Uterus (tissue), 4 donors: ENCODE results near the gene ATCAY. TPM values are rescaled to one million over a fixed set of nuclear protein-coding genes. Genes with fewer than 3 reads are reported as not detected.

Source experiments
- DNase-seq, 2 donors: peaks; one replicate each; pipeline ENCODE4 v3.0.0-alpha.2; 2019 to 2020
- H3K27ac ChIP-seq, 2 donors: fragments of 200-600 bp; sonication (generic); 1 replicate in 1 of 2; 2 replicates in 1 of 2; pipeline ENCODE4 v1.5.1; 2016 to 2018
- H3K27me3 ChIP-seq, 2 donors: fragments of 200-600 bp; sonication (generic); one replicate each; pipeline ENCODE4 v1.5.1; 2018 to 2019; ENCODE audit warnings: control low read depth in 1 of 2
- H3K36me3 ChIP-seq, 2 donors: fragments of 200-600 bp; sonication (generic); one replicate each; pipeline ENCODE4 v1.5.1; 2019; ENCODE audit warnings: control low read depth in 1 of 2
- H3K4me1 ChIP-seq, 2 donors: fragments of 200-600 bp; sonication (generic); one replicate each; pipeline ENCODE4 v1.5.1; 2018 to 2019; ENCODE audit warnings: control low read depth in 1 of 2
- H3K4me3 ChIP-seq, 2 donors: fragments of 200-600 bp; sonication (generic); 1 replicate in 1 of 2; 2 replicates in 1 of 2; pipeline ENCODE4 v1.5.1; 2018 to 2019; ENCODE audit warnings: mild to moderate bottlenecking in 1 of 2
- H3K9me3 ChIP-seq, 2 donors: fragments of 200-600 bp; sonication (generic); one replicate each; pipeline ENCODE4 v1.5.1; 2019; ENCODE audit warnings: control low read depth in 1 of 2
- POLR2A ChIP-seq, 2 donors: fragments of 450-650 bp; IDR thresholded peaks; one replicate each; pipeline ENCODE4 v1.6.1; 2016; ENCODE audit warnings: antibody characterized with exemption in 2 of 2, mild to moderate bottlenecking in 1 of 2, moderate library complexity in 1 of 2
- intact Hi-C: fragments of 100-400 bp; cut with DNase I; formaldehyde crosslinking; loops from one replicate; pipeline ENCODE4 v1.15.1; 2023; ENCODE audit warnings: low total_unique reads
- total RNA-seq, 4 donors: library from RNA; depleted of rRNA in 3 of 4; stranded (reverse); fragments of >200 nt in 3 of 4; gene quantifications; one replicate each; pipeline versions ENCODE4 v1.1.0 to v1.2.4, GENCODE V29; 2014 to 2023
- TF ChIP-seq, protein P1 (sequence below), 4 experiments: fragments of 200-600 bp in 2 of 4; fragments of 450-650 bp in 2 of 4; sonication (generic) in 2 of 4; IDR thresholded peaks; one replicate each; pipeline ENCODE4 v1.5.1; 2016 to 2019; ENCODE audit warnings: antibody characterized with exemption in 4 of 4, mild to moderate bottlenecking in 2 of 4, moderate library complexity in 1 of 4
- donor health status: DM: yes; HTN: yes; CAD: no.

The ATCAY gene, protein sequence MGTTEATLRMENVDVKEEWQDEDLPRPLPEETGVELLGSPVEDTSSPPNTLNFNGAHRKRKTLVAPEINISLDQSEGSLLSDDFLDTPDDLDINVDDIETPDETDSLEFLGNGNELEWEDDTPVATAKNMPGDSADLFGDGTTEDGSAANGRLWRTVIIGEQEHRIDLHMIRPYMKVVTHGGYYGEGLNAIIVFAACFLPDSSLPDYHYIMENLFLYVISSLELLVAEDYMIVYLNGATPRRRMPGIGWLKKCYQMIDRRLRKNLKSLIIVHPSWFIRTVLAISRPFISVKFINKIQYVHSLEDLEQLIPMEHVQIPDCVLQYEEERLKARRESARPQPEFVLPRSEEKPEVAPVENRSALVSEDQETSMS
- under 1 TPM in 1 of 4 donors, not detected in 3; 0.97 TPM for total RNA-seq

DNA sequence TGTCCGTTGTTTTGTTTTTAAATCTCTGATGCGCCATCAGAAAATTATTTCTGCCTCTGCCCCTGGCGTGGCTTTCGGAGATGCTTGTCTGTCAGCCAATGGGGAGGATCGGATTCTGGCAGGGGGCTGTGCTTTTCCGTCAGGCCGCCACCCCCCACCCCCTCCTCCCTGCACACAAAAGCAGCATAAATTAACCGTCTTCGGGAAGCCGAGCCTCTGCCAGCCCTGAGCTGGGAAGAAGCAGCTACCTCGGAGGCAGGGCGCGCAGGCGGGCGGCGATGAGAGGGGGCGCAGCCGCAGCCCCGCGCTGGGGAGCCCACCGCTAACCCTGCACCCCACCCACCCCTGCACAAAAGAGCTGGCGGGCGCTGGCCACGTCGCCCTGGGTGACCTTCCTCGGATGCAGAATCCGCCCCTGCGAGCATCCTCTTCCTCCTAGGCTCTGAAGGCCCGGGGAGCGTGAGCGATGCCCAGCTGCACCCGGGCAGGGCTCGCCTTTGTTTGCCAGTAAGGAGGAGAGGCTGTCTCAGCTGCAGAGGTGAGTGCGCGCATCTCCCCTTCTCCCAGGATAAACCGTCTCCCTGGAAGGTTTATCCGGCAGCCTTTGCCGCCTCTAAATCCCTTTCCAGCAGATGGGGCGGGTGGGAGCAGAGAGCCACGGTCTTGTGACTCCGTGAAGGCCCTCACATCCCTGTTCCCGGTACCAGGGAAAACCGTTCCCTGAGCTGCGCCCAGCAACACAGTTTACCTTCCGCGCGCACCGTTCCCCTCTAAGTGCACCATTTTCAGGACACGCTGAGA lies at the start of gene ATCAY:
ATCAY (plus strand) TSS at position 215 of the 801 bp plus-strand sequence. CDS start 5,083 bp downstream, outside the sequence.
- Histone ChIP-seq H3K36me3 (no peaks in the 10 kb centered on the region), H3K27ac (no peak within 1 kb of the TSS), H3K27me3 (peaks cover 0 to 30% of the 10 kb centered on the region in 2 donors), H3K9me3 (no peaks in the 10 kb centered on the region), H3K4me3 (no peak within 1 kb of the TSS), H3K4me1 (peaks cover 0 to 6% of the 10 kb centered on the region in 2 donors)
- no peak for TF ChIP-seq POLR2A (IDR thresholded peaks at IDR 0.05)
- TF ChIP-seq, protein P1, sequence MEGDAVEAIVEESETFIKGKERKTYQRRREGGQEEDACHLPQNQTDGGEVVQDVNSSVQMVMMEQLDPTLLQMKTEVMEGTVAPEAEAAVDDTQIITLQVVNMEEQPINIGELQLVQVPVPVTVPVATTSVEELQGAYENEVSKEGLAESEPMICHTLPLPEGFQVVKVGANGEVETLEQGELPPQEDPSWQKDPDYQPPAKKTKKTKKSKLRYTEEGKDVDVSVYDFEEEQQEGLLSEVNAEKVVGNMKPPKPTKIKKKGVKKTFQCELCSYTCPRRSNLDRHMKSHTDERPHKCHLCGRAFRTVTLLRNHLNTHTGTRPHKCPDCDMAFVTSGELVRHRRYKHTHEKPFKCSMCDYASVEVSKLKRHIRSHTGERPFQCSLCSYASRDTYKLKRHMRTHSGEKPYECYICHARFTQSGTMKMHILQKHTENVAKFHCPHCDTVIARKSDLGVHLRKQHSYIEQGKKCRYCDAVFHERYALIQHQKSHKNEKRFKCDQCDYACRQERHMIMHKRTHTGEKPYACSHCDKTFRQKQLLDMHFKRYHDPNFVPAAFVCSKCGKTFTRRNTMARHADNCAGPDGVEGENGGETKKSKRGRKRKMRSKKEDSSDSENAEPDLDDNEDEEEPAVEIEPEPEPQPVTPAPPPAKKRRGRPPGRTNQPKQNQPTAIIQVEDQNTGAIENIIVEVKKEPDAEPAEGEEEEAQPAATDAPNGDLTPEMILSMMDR (IDR thresholded peaks at IDR 0.05): no peak
- DNase-seq: no peak
- intact Hi-C loops: no loop called here

DNA sequence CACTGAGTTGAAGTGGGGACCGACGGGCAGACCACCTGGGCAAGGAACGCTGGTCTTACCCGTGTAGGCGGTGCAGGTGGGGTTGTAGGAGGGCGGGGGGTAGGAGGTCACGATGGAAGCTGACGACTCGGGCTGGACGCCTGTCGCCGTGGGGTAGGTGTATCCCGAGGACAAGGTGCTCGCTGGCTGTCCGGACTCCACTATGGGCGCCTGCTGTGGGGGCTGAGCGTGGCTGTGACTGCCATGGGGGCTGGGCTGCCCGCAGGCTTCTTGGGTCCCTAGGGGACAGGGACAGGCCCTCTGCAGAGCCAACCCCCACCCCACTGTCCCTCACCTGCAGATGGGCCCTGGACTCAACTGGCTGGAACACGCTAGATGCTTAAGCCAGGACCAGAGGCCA lies 48.9 kb upstream of the ATCAY start:
- Histone ChIP-seq H3K27me3 (no peaks in the 10 kb centered on the region), H3K4me3 (no peak overlapping the region), H3K4me1 (no peaks in the 10 kb centered on the region), H3K27ac (no peak overlapping the region), H3K36me3 (no peaks in the 10 kb centered on the region), H3K9me3 (no peaks in the 10 kb centered on the region)
- no peak for TF ChIP-seq POLR2A (IDR thresholded peaks at IDR 0.05)
- TF ChIP-seq, protein P1 (IDR thresholded peaks at IDR 0.05): no peak
- intact Hi-C loops: no loop called here
- no peak for DNase-seq

DNA sequence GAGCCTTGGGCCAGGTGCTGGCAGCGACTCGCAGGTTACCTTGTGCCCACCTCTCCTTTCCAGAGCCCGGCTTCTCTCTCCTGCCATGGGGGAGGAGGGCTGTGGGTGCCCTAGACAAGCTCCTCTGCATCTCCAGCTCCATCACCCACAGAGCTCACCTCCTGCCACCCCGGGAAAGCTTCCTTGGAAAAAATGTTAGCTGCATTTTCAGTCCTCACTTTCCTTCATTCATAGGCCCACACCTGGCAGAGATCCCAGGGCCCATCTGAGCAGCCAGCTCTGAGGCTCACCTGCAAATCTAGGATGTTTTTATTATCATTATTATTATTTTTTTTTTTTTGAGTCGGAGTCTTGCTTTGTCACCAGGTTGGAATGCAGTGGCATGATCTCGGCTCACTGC lies 48.5 kb upstream of the ATCAY start:
- DNase-seq: no peak
- TF ChIP-seq POLR2A (IDR thresholded peaks at IDR 0.05): no peak
- TF ChIP-seq, protein P1 (IDR thresholded peaks at IDR 0.05): no peak
- Histone ChIP-seq H3K4me3 (no peak overlapping the region), H3K9me3 (no peaks in the 10 kb centered on the region), H3K4me1 (no peaks in the 10 kb centered on the region), H3K36me3 (no peaks in the 10 kb centered on the region), H3K27ac (no peak overlapping the region), H3K27me3 (no peaks in the 10 kb centered on the region)
- intact Hi-C loops: no loop called here

DNA sequence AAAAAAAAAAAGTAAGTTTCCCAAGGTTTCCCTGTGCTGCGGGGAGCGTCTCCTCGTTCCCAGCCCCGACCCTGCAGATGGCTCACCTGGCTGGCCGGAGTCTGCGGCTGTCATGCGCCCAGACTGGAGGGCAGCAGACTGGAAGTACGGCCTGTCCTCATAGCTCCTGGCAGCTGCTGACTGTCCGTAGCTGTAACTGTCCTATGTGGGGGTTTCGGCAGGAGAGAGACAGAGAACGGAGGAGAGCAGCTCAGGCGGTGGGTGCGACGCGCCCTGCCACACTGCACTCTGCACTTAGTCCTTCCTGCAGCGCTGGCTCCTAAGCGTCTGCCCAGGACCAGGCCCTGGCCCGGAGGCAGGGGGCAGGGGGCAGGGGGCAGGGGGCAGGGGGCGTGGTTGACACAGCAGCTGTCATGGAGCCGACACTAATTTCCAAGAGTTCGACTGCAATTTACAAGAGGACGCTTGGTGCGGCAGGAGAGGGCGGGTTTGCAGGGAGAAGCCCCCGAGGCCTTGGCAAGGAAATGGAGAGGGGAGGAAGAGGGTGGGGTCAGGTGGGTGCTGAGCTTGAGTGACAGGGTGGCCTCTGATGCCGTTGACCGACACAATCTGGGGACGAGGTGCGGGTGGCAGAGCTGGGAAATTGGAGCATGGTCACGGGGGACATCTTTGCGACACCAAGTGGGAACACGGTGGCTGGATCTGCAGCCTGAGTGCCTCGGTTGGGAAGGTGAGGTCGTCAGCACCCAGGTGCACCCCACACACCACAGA lies 46.7 kb upstream of the ATCAY start:
- Histone ChIP-seq H3K4me3 (no peak overlapping the region), H3K4me1 (no peaks in the 10 kb centered on the region), H3K27me3 (no peaks in the 10 kb centered on the region), H3K9me3 (no peaks in the 10 kb centered on the region), H3K27ac (no peak overlapping the region), H3K36me3 (no peaks in the 10 kb centered on the region)
- TF ChIP-seq POLR2A (IDR thresholded peaks at IDR 0.05): no peak
- TF ChIP-seq, protein P1 (IDR thresholded peaks at IDR 0.05): no peak
- no peak for DNase-seq
- intact Hi-C loops: no loop called here
